Right kidney (tissue), 1 donor: Measurements from ENCODE around the gene GPATCH1.

Experiments used
- DNase-seq: peaks from one replicate; pipeline ENCODE4 v3.0.0-alpha.2; 2016

Gene GPATCH1

GRCh38 chr19:33063753-33064457 lies 17.1 kb upstream of the GPATCH1 start:
- DNase-seq = peak; percentile 63

GRCh38 chr19:33064458-33064791 lies 16.6 kb upstream of the GPATCH1 start:
- no peak for DNase-seq

- DNase-seq = peak; percentile 88
Measured at GRCh38 chr19:33064792-33065550, 16.0 kb upstream of the GPATCH1 start, which contains the start of gene RHPN2. TSS of gene RHPN2 (minus strand) at chr19:33064888. CDS start at chr19:33064852, 36 bp downstream.

- no peak for DNase-seq
Measured at GRCh38 chr19:33066543-33066942, 14.4 kb upstream of the GPATCH1 start.

- no peak for DNase-seq
Measured at GRCh38 chr19:33067121-33067520, 13.9 kb upstream of the GPATCH1 start.

- no peak for DNase-seq
Measured at GRCh38 chr19:33071887-33072286, 9.1 kb upstream of the GPATCH1 start.

- no peak for DNase-seq
Measured at GRCh38 chr19:33075519-33075918, 5.5 kb upstream of the GPATCH1 start.

GRCh38 chr19:33085570-33086128 lies 4.7 kb downstream of the GPATCH1 start:
- no peak for DNase-seq

- no peak for DNase-seq
Measured at GRCh38 chr19:33086955-33087354, 6.0 kb downstream of the GPATCH1 start.

- no peak for DNase-seq
Measured at GRCh38 chr19:33089010-33089409, 8.0 kb downstream of the GPATCH1 start.

GRCh38 chr19:33090179-33090578 lies 9.2 kb downstream of the GPATCH1 start:
- DNase-seq = no peak

- no peak for DNase-seq
Measured at GRCh38 chr19:33093420-33094210, 12.6 kb downstream of the GPATCH1 start.

- DNase-seq = peak; percentile 57
Measured at GRCh38 chr19:33094436-33095067, 13.6 kb downstream of the GPATCH1 start.

GRCh38 chr19:33096005-33096404 lies 15.0 kb downstream of the GPATCH1 start:
- DNase-seq = no peak

- DNase-seq = no peak
Measured at GRCh38 chr19:33098055-33098534, 17.1 kb downstream of the GPATCH1 start.

- DNase-seq = no peak
Measured at GRCh38 chr19:33100894-33101644, 20.1 kb downstream of the GPATCH1 start.

GRCh38 chr19:33102893-33103292 lies 21.9 kb downstream of the GPATCH1 start:
- DNase-seq = no peak

- DNase-seq = no peak
Measured at GRCh38 chr19:33108161-33108560, 27.2 kb downstream of the GPATCH1 start.

- no peak for DNase-seq
Measured at GRCh38 chr19:33110137-33110910, 29.3 kb downstream of the GPATCH1 start.

GRCh38 chr19:33111587-33111986 lies 30.6 kb downstream of the GPATCH1 start:
- no peak for DNase-seq

- DNase-seq = no peak
Measured at GRCh38 chr19:33114312-33114711, 33.3 kb downstream of the GPATCH1 start.
